Kidney epithelial cell (primary cell): ENCODE results near the gene PHF23. TPM values are rescaled to one million over a fixed set of nuclear protein-coding genes. Genes with fewer than 3 reads are reported as not detected.

Experiments
- DNase-seq: peaks from one replicate; pipeline ENCODE4 v3.0.0-alpha.2; 2010; ENCODE audit warnings: low read depth
- H3K27me3 ChIP-seq: 2 replicates; pipeline ENCODE4 v1.6.0; 2011; ENCODE audit warnings: low read length; ENCODE audit not compliant: control insufficient read depth, insufficient read depth
- H3K36me3 ChIP-seq: 2 replicates; pipeline ENCODE4 v1.5.1; 2011; ENCODE audit warnings: low read length; ENCODE audit not compliant: control insufficient read depth, insufficient read depth
- H3K4me3 ChIP-seq: 2 replicates; pipeline ENCODE4 v1.5.1; 2011; ENCODE audit warnings: low read depth, mild to moderate bottlenecking, control low read depth, low read length
- total RNA-seq: library from RNA; depleted of rRNA; stranded (reverse); fragments of >200 nt; gene quantifications from 2 replicates; pipeline ENCODE4 v1.2.3, GENCODE V29; 2015
- TF ChIP-seq, protein P1 (sequence below): IDR thresholded peaks from 2 replicates; pipeline ENCODE4 v1.5.1; 2011; ENCODE audit warnings: mild to moderate bottlenecking, moderate library complexity, low read length, control low read depth, inconsistent platforms; ENCODE audit not compliant: insufficient read depth, poor library complexity, severe bottlenecking

Gene PHF23
- 41.3 and 53.3 TPM in 2 replicates for total RNA-seq

DNA sequence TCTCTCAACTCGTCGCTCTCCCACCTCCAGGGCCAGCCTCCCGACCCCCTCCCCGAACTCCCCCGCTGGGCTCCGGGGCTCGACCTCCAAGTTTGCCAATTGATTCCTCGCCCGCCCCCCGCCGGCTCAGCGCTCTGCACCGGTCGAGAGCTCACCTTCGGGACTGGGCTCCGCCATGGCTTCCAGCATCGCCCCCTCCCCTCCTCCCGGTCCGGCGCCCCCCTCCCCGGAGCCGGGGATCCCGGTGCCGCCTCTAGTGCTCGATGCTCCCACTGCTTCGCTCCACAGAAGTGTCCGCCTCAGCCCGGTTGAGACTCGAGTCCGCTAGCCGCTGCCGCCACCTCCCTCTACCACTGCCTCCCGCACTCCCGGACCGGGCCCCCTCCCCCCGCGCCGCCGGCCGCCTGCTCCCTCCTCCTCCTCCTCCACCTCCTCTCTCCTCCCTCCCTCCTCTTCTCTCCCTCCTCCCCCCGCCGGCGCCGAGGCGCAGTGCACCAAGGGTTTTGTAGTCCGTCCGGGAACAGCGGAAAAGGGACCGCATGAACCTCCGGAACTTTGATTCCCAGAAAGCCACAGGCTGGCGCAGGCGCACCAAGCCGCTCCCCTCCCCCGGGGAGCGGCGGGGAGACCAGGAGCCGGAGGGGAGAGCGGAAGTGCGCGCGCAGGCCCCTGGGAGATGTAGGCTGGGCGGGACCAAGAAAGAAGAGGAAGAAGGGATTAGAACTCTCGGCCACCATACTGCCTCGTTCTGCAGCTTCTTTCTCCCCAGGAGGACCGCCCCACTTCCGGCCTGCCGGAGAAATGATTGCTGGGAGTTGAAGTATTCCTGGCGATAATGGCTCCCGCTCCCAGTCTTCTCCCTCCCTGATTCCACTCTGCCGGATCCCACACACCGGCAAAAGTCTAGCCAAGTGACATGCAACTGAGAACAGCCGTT lies at the start of gene PHF23:
TSS of gene PHF23 (minus strand) at position 367 of the 937 bp plus-strand sequence. CDS start at position 189, 178 bp downstream.
- H3K36me3 ChIP-seq: peaks cover 5% of the 10 kb centered on the region
- peak within 1 kb of the TSS; percentile 97 for H3K4me3 ChIP-seq
- TF ChIP-seq, protein P1, sequence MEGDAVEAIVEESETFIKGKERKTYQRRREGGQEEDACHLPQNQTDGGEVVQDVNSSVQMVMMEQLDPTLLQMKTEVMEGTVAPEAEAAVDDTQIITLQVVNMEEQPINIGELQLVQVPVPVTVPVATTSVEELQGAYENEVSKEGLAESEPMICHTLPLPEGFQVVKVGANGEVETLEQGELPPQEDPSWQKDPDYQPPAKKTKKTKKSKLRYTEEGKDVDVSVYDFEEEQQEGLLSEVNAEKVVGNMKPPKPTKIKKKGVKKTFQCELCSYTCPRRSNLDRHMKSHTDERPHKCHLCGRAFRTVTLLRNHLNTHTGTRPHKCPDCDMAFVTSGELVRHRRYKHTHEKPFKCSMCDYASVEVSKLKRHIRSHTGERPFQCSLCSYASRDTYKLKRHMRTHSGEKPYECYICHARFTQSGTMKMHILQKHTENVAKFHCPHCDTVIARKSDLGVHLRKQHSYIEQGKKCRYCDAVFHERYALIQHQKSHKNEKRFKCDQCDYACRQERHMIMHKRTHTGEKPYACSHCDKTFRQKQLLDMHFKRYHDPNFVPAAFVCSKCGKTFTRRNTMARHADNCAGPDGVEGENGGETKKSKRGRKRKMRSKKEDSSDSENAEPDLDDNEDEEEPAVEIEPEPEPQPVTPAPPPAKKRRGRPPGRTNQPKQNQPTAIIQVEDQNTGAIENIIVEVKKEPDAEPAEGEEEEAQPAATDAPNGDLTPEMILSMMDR: no peak
- DNase-seq: peak; percentile 93
- H3K27me3 ChIP-seq: no peaks in the 10 kb centered on the region

- Histone ChIP-seq H3K36me3 (no peaks in the 10 kb centered on the region), H3K27me3 (peaks cover 67% of the 10 kb centered on the region), H3K4me3 (no peak overlapping the region)
- no peak for DNase-seq
- TF ChIP-seq, protein P1: no peak
Observed at GRCh38 chr17:7285679-7286078, 46.4 kb upstream of the PHF23 start.

DNA sequence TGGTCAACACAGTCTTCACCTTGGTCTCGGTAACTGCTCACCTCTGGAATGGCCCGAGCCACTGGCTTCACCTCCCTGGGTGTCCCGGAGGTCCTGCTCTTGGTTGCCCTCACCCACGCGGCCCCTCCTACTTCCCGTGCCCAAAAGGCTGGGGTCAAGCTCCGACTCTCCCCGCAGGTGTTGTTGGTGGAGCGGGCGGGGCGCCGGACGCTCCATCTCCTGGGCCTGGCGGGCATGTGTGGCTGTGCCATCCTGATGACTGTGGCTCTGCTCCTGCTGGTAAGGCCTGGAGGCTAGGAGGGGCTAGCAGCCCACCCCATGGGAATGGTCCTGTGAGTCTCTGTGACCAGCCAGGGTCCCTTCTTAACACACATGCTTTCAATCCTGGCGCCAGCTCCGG lies 45.7 kb upstream of the PHF23 start:
- no peak for DNase-seq
- TF ChIP-seq, protein P1: no peak
- Histone ChIP-seq H3K27me3 (peaks cover 63% of the 10 kb centered on the region), H3K36me3 (no peaks in the 10 kb centered on the region), H3K4me3 (no peak overlapping the region)

- H3K27me3 ChIP-seq: peaks cover 56% of the 10 kb centered on the region
- H3K4me3 ChIP-seq: no peak overlapping the region
- DNase-seq: no peak
- TF ChIP-seq, protein P1: no peak
- no peaks in the 10 kb centered on the region for H3K36me3 ChIP-seq
Observed at GRCh38 chr17:7283471-7284216, 44.4 kb upstream of the PHF23 start.

- H3K36me3 ChIP-seq: no peaks in the 10 kb centered on the region
- no peak overlapping the region for H3K4me3 ChIP-seq
- no peak for DNase-seq
- peaks cover 50% of the 10 kb centered on the region for H3K27me3 ChIP-seq
- TF ChIP-seq, protein P1: no peak
Observed at GRCh38 chr17:7282752-7283321, 43.6 kb upstream of the PHF23 start.
